Stomach (tissue), 4 donors: ENCODE measurements around the gene ZNF513.

ENCODE experiments used
- EP300 ChIP-seq: sonication (generic); formaldehyde crosslinking; IDR thresholded peaks from one replicate; pipeline ENCODE4 v1.6.1; 2017; ENCODE audit warnings: antibody characterized with exemption
- POLR2A ChIP-seq, 4 donors: fragments of 450-650 bp; IDR thresholded peaks; one replicate each; pipeline ENCODE4 v1.6.1; 2016; ENCODE audit warnings: antibody characterized with exemption in 4 of 4, control low read depth in 2 of 4, mild to moderate bottlenecking in 1 of 4, moderate library complexity in 1 of 4
- POLR2AphosphoS5 ChIP-seq, 3 donors: sonication (generic); formaldehyde crosslinking; IDR thresholded peaks; one replicate each; pipeline ENCODE4 v1.6.1; 2016; ENCODE audit warnings: antibody characterized with exemption in 3 of 3
- TF ChIP-seq, protein P1 (sequence below), 7 experiments: fragments of 450-650 bp in 4 of 7; fragments of 200-600 bp in 3 of 7; sonication (generic) in 3 of 7; IDR thresholded peaks; one replicate each; pipeline ENCODE4 v1.5.1; 2016 to 2019; ENCODE audit warnings: antibody characterized with exemption in 7 of 7, control low read depth in 2 of 7, mild to moderate bottlenecking in 1 of 7

DNA sequence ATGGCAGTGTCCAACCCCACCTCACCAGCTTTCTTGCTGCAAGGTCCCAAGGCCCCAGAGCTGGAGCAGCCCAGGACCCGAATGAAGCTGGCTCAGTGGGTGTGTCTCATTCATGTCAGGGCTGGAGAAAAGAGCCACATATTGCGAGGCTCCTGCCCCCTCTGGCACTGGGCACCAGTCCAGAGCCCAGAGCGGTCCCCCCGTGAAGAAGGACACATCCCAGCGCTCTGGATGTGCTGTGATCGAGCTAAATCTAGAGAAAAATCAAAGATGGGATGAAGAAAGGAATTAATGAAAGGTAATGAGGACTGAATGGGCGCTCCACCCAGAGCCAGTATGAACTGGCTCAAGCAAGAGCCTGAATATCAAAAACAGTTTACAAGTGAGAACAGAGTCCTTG lies 44.4 kb downstream of the ZNF513 start:
- TF ChIP-seq, protein P1, sequence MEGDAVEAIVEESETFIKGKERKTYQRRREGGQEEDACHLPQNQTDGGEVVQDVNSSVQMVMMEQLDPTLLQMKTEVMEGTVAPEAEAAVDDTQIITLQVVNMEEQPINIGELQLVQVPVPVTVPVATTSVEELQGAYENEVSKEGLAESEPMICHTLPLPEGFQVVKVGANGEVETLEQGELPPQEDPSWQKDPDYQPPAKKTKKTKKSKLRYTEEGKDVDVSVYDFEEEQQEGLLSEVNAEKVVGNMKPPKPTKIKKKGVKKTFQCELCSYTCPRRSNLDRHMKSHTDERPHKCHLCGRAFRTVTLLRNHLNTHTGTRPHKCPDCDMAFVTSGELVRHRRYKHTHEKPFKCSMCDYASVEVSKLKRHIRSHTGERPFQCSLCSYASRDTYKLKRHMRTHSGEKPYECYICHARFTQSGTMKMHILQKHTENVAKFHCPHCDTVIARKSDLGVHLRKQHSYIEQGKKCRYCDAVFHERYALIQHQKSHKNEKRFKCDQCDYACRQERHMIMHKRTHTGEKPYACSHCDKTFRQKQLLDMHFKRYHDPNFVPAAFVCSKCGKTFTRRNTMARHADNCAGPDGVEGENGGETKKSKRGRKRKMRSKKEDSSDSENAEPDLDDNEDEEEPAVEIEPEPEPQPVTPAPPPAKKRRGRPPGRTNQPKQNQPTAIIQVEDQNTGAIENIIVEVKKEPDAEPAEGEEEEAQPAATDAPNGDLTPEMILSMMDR (IDR thresholded peaks at IDR 0.05), result no peak
- no peak for TF ChIP-seq POLR2A (IDR thresholded peaks at IDR 0.05)
- TF ChIP-seq EP300, result no peak
- TF ChIP-seq POLR2AphosphoS5 (IDR thresholded peaks at IDR 0.05), result no peak
